ENCODE measurements around the gene MT1B. TPM values are rescaled to one million over a fixed set of nuclear protein-coding genes. Genes with fewer than 3 reads are reported as not detected.

Gene MT1B
- total and polyA plus RNA-seq, 2 of the 13 experiments (the other 11 are each of a cell fraction or from before 2014, with no cell fraction given) = 0.89 TPM; not detected in 1

GRCh38 chr16:56608043-56608875, 43.4 kb upstream of the MT1B start, which contains the start of gene MT2A (continued):
- TF ChIP-seq GLMP (CRISPR knock-in tag; IDR thresholded peaks at IDR 0.05; ENCODE audit: borderline replicate concordance) (0 out of 2 replicates have a peak, but pooled peaks have one; percentile 74), RFX3 (CRISPR knock-in tag; IDR thresholded peaks at IDR 0.05) (no peak), AHDC1 (CRISPR knock-in tag; IDR thresholded peaks at IDR 0.05; ENCODE audit: borderline replicate concordance) (peak; percentile 48; the same call in 1 of the 2 replicates), PRDM4 (CRISPR knock-in tag; IDR thresholded peaks at IDR 0.05; ENCODE audit: borderline replicate concordance) (no peak), HNF1B (CRISPR knock-in tag; IDR thresholded peaks at IDR 0.05) (peak; percentile 43), KLF16 (CRISPR knock-in tag; IDR thresholded peaks at IDR 0.05) (peak in 1 of 2 experiments; percentile 91; a peak in 2 of 4 replicates), TMF1 (CRISPR knock-in tag; IDR thresholded peaks at IDR 0.05; ENCODE audit: low read depth) (peak; percentile 64; the same call in 1 of the 2 replicates), ZNF761 (CRISPR knock-in tag; conservative IDR thresholded peaks at IDR 0.05) (no peak; the same call in 1 of the 2 replicates), TEAD3 (CRISPR knock-in tag; optimal IDR thresholded peaks at IDR 0.05; ENCODE audit: borderline replicate concordance) (no peak), FOXP4 (CRISPR knock-in tag; IDR thresholded peaks at IDR 0.05) (0 out of 2 replicates have a peak, but pooled peaks have one; percentile 75), HMGXB4 (CRISPR knock-in tag; IDR thresholded peaks at IDR 0.05; ENCODE audit: borderline replicate concordance in 1 of 2, low read depth in 1 of 2) (peak; percentile 66 to 77; a peak in 3 of 4 replicates)
